HG03045 (cell line): ENCODE results near the gene ARFGAP3.

Experiments used
- ATAC-seq: cut with Tn5 transposase; IDR thresholded peaks from one replicate; pipeline ENCODE4 v1.9.1; 2021; ENCODE audit warnings: mild to moderate bottlenecking, moderate library complexity; ENCODE audit not compliant: unreplicated experiment

ARFGAP3 gene

GRCh38 chr22:42884616-42885375, 27.7 kb upstream of the ARFGAP3 start:
- no peak for ATAC-seq

DNA sequence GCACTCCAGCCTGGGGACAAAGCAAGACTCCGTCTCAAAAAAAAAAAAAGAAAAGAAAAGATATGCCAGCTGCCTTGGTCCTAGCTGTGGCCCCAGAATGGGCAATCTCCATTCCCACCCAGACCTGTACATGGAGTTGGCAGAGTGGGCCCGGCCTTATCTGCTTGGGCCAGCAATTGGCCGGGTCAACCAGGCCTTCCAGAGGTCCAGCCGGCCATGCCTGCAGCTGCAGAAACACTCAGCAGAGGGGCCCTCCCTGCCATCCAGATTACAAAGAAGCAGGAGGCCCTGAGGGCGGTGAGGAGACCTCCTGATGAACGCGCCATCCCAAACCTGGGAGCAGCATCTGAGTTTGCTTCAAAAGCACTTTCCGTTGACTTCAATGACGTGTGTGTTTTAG, 26.9 kb upstream of the ARFGAP3 start:
- ATAC-seq = no peak

GRCh38 chr22:42883121-42883520, 26.0 kb upstream of the ARFGAP3 start:
- ATAC-seq = no peak

DNA sequence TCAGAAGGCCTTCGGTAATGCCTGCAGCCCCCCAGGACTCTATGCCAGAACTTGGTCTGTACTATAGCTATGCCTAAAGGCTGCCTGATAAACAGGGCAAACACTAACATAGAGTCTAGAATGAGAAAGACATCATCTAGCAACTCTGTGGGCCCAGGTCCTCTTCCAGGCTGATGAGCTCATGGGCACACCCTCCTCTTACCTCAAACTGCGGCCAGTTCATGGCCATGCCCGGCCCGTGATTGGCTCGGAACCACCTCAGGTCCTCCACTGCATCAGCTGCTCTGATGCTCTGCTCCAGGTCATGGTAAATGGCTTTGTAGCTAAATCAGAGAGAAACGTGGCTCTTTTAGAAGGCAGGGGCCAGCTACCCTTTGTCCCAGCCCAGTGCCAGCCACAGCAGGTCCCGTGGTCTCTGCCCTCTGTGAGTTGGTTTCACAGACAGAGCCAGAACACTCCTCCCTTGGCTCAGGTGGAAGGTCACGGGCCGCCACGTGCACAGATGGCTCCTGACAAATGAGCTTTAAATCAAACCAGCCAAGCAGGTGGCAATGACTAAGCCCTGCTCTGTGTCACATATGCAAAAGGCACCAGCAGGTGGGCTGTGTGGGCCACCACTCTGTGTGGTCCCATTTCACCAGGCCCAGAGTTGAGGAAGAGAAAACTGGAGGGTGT, 25.0 kb upstream of the ARFGAP3 start:
- no peak for ATAC-seq

GRCh38 chr22:42881298-42881697, 24.2 kb upstream of the ARFGAP3 start:
- no peak for ATAC-seq

DNA sequence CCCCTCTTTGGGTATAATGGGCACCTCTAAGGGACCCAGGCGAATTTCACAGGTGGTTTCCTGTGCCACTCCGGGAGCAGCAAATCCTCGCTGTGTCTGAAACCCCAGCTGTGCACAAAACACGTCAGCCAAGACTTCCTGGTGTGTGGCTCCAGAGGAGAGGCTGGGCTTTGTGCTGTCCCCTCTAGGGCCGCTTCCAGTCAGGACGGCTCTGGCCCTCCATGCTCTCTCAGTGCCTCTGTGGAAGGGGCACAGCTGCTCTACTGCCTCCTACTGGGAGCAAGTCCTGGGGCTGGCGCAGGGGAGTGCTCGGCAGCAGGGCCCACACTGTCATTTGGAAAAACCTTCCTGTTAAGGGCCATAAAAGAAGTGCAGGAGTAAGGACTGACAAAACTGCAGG, 23.7 kb upstream of the ARFGAP3 start:
- no peak for ATAC-seq

- ATAC-seq = no peak
Measured at GRCh38 chr22:42879371-42880021, 22.4 kb upstream of the ARFGAP3 start.

- no peak for ATAC-seq
Measured at GRCh38 chr22:42878561-42879305, 21.7 kb upstream of the ARFGAP3 start.

GRCh38 chr22:42877597-42878340, 20.7 kb upstream of the ARFGAP3 start:
- no peak for ATAC-seq

DNA sequence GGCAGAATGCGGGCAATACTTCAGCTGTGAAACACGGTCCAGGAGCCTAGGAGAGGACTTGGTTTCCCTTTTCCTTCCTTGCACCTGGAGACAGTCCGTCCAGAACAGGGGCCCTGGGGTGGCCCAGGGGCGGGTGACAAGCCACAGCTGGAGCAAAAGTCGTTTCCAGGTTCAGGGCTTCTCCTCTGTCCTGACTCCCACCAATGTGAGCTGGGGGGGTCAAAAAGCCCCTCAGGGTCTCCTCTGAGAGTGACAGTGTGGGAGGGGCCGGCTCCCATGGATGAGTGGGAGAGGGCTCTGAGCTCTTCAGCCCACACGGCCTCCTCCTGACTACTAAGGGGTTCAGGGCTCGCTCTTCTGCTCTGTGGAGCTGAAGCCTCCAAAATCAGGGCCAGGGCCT, 20.1 kb upstream of the ARFGAP3 start:
- no peak for ATAC-seq

DNA sequence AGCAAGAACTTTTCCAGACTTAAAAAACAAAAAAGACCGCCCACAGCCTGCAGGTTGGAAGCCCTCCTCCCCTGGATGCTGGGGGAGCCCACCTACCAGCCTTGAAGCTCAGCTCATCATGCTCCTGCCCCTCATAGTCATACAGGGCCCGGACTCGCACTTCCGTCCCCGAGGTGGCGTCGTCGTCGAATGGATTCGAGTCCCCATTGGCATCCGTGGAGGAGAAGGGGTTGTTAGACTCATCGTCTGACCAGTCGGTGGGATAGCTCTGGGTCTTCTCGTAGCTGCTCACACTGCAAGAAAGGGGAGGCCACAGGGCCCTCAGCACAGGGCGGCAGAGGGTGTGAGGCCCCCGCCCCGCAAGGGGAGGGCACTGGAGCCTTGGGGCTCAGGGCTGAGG, 19.0 kb upstream of the ARFGAP3 start:
- ATAC-seq = no peak

DNA sequence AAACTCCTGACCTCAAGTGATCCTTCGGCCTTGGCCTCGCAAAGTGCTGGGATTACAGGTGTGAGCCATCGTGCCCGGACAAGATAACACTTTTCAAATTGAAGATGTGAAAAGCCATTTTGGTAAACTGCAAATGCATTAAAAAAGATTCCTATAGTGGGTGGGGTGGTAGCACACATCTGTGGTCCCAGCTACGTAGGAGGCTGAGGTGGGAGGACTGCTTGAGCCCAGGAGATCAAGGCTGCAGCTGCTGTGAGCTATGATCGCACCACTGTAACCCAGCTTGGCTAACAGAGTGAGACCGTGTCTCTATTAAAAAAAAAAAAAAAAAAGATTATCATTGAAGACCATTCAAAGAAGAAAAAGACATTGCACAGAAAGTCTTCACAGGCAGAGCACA, 16.9 kb upstream of the ARFGAP3 start:
- no peak for ATAC-seq

DNA sequence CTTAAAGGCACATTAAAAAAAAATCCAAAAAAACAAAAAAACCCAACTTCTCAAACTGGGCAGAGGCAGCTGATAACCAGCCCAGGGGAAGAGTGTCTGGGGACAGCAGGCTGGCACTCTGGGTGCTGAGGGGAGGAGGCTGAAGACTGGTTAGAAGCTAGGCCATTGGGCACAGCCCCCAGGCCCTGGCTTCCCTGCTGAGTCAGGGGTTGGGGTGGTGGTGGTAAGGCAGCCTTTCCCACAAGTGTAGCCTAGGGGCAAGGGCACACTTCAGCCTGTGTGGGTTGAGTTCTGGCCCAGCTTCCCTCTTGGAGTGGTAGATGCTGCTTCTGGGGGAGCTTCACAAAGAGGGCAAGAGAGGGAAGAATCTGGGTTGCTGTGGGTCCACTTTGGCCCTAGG, 16.3 kb upstream of the ARFGAP3 start:
- no peak for ATAC-seq

DNA sequence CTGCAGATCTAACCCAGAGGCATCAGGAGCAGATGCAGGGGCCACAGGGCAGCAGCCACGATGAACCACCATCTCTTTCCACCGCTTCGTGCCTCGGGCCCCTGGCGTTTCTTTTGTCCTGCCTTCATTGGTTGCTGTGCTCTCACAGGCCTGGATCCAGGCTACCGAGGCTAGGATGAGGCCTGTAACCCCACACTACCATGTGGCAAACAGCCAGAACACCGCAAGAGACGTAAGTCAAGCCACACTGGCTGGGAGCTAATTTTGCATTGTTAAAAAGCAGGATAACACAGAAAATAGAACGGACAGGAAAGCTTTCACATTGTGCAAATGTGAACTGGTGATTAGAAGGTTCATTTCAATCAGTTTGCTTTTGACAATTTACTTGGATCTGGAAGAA, 15.7 kb upstream of the ARFGAP3 start:
- no peak for ATAC-seq

- no peak for ATAC-seq
Measured at GRCh38 chr22:42871146-42872050, 14.3 kb upstream of the ARFGAP3 start.

- no peak for ATAC-seq
Measured at GRCh38 chr22:42869888-42870480, 12.9 kb upstream of the ARFGAP3 start.

DNA sequence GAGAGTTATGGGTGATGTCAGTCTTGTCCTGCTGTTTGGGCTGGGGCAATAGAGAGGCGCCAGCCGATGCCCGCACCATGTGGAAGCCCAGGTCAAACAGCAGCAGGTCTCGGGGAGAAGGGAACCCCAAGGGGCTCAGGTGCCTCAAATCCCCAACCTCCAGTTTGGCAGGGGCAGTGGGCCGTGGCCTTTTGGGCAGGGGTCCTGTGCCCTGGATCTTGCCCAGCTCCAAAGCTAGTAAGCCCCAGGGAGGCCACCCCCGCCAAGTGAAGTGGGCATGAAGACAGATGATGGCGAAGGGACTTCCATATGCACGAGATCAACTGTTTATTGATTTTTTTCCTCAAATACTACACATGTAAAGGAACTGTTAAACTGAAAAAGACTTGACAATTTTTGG, 12.4 kb upstream of the ARFGAP3 start:
- ATAC-seq = no peak

- ATAC-seq = no peak
Measured at GRCh38 chr22:42868751-42869251, 11.7 kb upstream of the ARFGAP3 start.

- ATAC-seq = no peak
Measured at GRCh38 chr22:42866100-42866499, 9.0 kb upstream of the ARFGAP3 start.
